ENCODE data around the gene TAC4.
A peak's percentile ranks its signal among the peaks of the same experiment; 100 is the strongest.

The TAC4 gene

DNA sequence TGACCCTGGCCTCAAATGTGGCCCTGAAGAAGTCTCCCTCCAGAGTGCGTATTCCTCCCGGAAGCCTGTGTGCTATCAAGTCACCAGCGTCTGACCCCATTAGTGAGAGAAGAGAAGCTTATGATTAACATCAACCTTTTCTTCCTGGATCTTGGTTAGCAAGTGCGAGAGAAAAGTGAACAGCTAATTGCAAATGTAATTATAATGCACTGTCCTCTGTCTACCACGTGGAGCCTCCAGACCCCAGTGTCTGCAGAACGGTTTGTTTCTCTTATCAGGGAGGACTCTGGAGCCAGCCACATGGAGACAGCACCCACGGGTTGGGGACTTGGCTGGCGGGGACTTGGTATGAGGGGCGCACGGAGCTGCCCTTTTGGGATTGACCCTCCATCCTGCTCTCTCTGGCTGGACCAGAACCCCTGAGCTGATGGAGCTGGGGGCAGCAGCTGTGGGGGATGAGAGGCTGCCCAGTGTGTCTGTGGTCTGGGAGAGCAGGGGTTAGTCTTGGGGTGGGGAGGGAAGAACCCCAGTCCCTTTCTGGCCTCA lies 5.7 kb upstream of the TAC4 start:
- TF ChIP-seq CTCF (conservative IDR thresholded peaks at IDR 0.05; ENCODE audit: low read depth, low read length) = no peak
- no peak for DNase-seq (ENCODE audit: low read depth)
- H3K4me3 ChIP-seq (ENCODE audit: low read length) = no peak overlapping the region

DNA sequence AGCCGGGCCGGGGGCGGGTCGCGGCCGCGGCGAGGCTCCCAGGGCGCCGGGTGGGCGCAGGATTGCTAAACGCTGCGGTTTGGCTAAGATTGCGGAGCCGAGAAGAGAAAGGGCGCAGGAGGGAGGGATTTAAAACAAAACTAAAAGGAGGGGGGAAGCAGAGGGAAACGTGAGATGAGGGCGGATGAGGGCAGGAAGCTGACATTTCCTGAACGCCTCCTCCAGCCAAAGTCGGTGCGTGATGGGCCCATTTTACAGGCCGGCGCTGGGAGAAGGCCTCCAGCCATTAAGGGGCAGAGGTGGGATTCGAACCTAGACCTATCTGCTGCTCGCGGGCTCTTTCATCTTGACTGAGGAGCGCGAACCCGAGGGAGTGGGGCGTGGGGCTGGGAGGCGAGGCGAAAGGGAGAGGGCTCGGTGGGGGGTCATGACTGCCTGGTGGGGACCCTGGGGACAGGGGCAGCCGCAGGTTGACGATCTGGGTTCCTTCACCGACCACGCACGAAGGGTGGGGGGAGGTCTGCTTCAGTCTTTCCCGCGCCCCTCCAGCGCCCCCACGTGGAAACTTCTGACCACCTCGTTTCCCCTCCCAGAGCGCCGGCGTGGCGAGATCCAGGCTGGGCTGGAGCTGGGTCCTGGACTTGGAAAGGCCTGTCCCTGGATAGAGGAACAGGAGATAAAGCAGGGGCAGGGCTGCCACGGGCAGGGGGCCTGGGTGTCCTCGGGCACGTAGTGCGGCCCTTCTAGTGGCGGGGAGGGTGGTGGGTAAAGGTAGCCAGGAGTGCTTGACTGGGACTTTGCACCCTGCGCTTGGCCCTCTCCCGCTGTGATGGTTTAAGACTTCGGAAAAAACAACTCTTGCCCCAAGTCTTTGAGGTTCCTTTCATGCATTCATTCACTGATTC lies 3.8 kb upstream of the TAC4 start:
- H3K4me3 ChIP-seq (ENCODE audit: low read length) = peak overlapping the region; percentile 63
- no peak for DNase-seq (ENCODE audit: low read depth)
- TF ChIP-seq CTCF (conservative IDR thresholded peaks at IDR 0.05; ENCODE audit: low read depth, low read length) = peak; percentile 74

- DNase-seq (ENCODE audit: low read depth) = no peak
- H3K4me3 ChIP-seq (ENCODE audit: low read length) = peak overlapping the region; percentile 63
- TF ChIP-seq CTCF (conservative IDR thresholded peaks at IDR 0.05; ENCODE audit: low read depth, low read length) = no peak
Measured at GRCh38 chr17:49850772-49851386, 3.0 kb upstream of the TAC4 start.

DNA sequence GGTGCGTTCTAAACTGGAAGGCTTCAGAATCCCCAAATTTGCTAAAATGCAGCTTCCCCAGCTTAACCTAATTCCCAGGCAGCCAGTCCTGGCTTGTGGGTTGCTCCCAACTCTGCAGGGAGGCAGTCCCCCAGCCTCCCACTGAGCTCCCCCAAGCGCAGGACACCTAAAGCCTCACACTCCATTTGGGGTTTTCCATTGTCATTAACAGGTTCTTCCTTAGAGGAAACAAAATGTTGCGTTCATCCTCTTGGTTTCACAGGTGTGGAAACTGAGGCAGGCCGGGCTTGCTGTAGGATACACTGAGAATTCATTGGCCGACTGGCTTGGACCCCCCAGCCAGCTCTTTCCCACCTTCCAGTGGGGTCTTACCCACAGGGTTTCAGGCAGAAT lies 2.3 kb upstream of the TAC4 start:
- no peak overlapping the region for H3K4me3 ChIP-seq (ENCODE audit: low read length)
- no peak for TF ChIP-seq CTCF (conservative IDR thresholded peaks at IDR 0.05; ENCODE audit: low read depth, low read length)
- no peak for DNase-seq (ENCODE audit: low read depth)

DNA sequence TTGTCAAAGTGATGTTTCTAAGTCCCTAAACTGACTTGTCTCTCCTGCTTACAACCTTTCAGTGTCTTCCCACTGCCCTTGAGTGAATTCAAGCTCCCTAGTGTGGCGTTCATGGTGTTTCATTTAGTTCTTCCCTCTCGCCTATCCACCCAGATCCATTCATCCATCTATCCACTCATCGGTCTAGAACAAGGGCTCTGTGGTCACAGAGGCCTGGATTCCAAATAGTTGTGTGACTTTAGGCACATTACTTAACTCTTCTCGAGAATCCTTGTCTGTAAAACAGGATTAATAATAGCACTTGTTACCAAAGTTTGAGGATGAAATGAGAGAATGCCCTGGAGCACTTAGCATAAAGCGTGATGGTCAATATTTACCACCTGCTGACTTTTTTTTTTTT lies 870 bp upstream of the TAC4 start:
- no peak for DNase-seq (ENCODE audit: low read depth)
- TF ChIP-seq CTCF (conservative IDR thresholded peaks at IDR 0.05; ENCODE audit: low read depth, low read length) = no peak
- H3K4me3 ChIP-seq (ENCODE audit: low read length) = no peak overlapping the region

GRCh38 chr17:49846938-49847712 lies 744 bp downstream of the TAC4 start:
- no peak for DNase-seq (ENCODE audit: low read depth)
- no peak for TF ChIP-seq CTCF (conservative IDR thresholded peaks at IDR 0.05; ENCODE audit: low read depth, low read length)
- H3K4me3 ChIP-seq (ENCODE audit: low read length) = no peak overlapping the region

Measured in retinal pigment epithelial cell (primary cell).